SK-N-SH (cell line): ENCODE measurements around the gene TULP4. TPM values are rescaled to one million over a fixed set of nuclear protein-coding genes. Genes with fewer than 3 reads are reported as not detected.

ENCODE experiments used
- CTCF ChIA-PET: fragments of 300-600, 350-600 bp; formaldehyde crosslinking; extraction: SDS; loops from one replicate; lab custom pipeline; 2021; lab: Yijun Ruan, JAX
- POLR2A ChIA-PET: fragments of 350-600 bp; sonication (Branson Sonifier 250); formaldehyde crosslinking; extraction: SDS; loops from one replicate; lab custom pipeline; 2020; ENCODE audit warnings: antibody characterized with exemption, inconsistent platforms; lab: Yijun Ruan, JAX
- DNase-seq: peaks from one replicate; pipeline ENCODE4 v3.0.0; 2012
- H2AFZ ChIP-seq: fragments of 200-600 bp; sonication (generic); 2 replicates; pipeline ENCODE4 v1.8.1; 2016; ENCODE audit warnings: antibody characterized with exemption, mild to moderate bottlenecking, low read depth
- H3F3A ChIP-seq: fragments of 200-600 bp; sonication (generic); replicated peaks from 2 replicates; pipeline ENCODE3; 2016; ENCODE audit warnings: antibody characterized with exemption, mild to moderate bottlenecking; ENCODE audit not compliant: insufficient read depth
- H3K27ac ChIP-seq, 2 experiments: fragments of 200-500 bp in 1 of 2; fragments of 200-600 bp in 1 of 2; sonication (Bioruptor generic) in 1 of 2; sonication (generic), shearing (Covaris generic) in 1 of 2; 2 replicates each; pipeline versions ENCODE4 v1.5.1 to v1.6.1; 2014 to 2016; ENCODE audit warnings: low read depth in 2 of 2, inconsistent platforms in 1 of 2, low read length in 1 of 2, mild to moderate bottlenecking in 1 of 2, mixed read lengths in 1 of 2
- H3K27me3 ChIP-seq: fragments of 200-600 bp; sonication (generic), shearing (Covaris generic); 2 replicates; pipeline ENCODE4 v1.6.1; 2016; ENCODE audit warnings: mixed run types; ENCODE audit not compliant: insufficient read depth
- H3K36me3 ChIP-seq, 2 experiments: fragments of 200-500 bp in 1 of 2; fragments of 200-600 bp in 1 of 2; sonication (Bioruptor generic) in 1 of 2; sonication (generic) in 1 of 2; replicated peaks in 1 of 2; 2 replicates each; pipeline versions ENCODE3 to v1.5.1; 2014 to 2016; ENCODE audit warnings: low read length in 1 of 2, mild to moderate bottlenecking in 1 of 2; ENCODE audit not compliant: insufficient read depth in 2 of 2, control insufficient read depth in 1 of 2
- H3K4me1 ChIP-seq, 2 experiments: fragments of 200-500 bp in 1 of 2; fragments of 200-600 bp in 1 of 2; sonication (Bioruptor generic) in 1 of 2; sonication (generic), shearing (Covaris generic) in 1 of 2; 2 replicates each; pipeline versions ENCODE4 v1.5.1 to v1.6.1; 2014 to 2016; ENCODE audit warnings: low read depth in 1 of 2, low read length in 1 of 2, mixed run types in 1 of 2; ENCODE audit not compliant: insufficient read depth in 2 of 2, control insufficient read depth in 1 of 2
- H3K4me2 ChIP-seq: fragments of 200-600 bp; sonication (generic), shearing (Covaris generic); 2 replicates; pipeline ENCODE4 v1.6.1; 2017; ENCODE audit warnings: mixed run types
- H3K4me3 ChIP-seq, 2 experiments: fragments of 200-500 bp in 1 of 2; fragments of 200-600 bp in 1 of 2; sonication (Bioruptor generic) in 1 of 2; sonication (generic), shearing (Covaris generic) in 1 of 2; 2 replicates each; pipeline versions ENCODE4 v1.5.1 to v1.8.1; 2014 to 2016; ENCODE audit warnings: low read depth in 2 of 2, inconsistent platforms in 1 of 2, low read length in 1 of 2, mild to moderate bottlenecking in 1 of 2, mixed read lengths in 1 of 2, moderate library complexity in 1 of 2
- H3K79me2 ChIP-seq: fragments of 200-600 bp; sonication (generic); 2 replicates; pipeline ENCODE4 v1.8.1; 2017; ENCODE audit warnings: mild to moderate bottlenecking; ENCODE audit not compliant: insufficient read depth
- H3K9ac ChIP-seq: fragments of 200-600 bp; sonication (generic); 2 replicates; pipeline ENCODE4 v1.6.1; 2017; ENCODE audit warnings: mixed run types
- H3K9me2 ChIP-seq: fragments of 200-600 bp; sonication (generic); 2 replicates; pipeline ENCODE4 v1.6.1; 2017; ENCODE audit warnings: mixed run types
- H3K9me3 ChIP-seq: fragments of 200-600 bp; sonication (generic); 2 replicates; pipeline ENCODE4 v1.6.1; 2017; ENCODE audit warnings: mixed run types, mild to moderate bottlenecking, moderate library complexity
- H4K20me1 ChIP-seq: fragments of 200-600 bp; sonication (generic); 2 replicates; pipeline ENCODE4 v1.6.1; 2017; ENCODE audit warnings: mild to moderate bottlenecking, mixed run types; ENCODE audit not compliant: insufficient read depth
- FOSL2 ChIP-seq: IDR thresholded peaks from 2 replicates; pipeline ENCODE4 v1.4.0; 2012; ENCODE audit warnings: low read depth, mild to moderate bottlenecking, moderate library complexity, borderline replicate concordance
- FOXM1 ChIP-seq: IDR thresholded peaks from 2 replicates; pipeline ENCODE4 v1.4.0; 2012; ENCODE audit warnings: low read depth, mild to moderate bottlenecking
- NRF1 ChIP-seq: IDR thresholded peaks from 2 replicates; pipeline ENCODE4 v1.6.1; 2012; ENCODE audit warnings: low read depth, mild to moderate bottlenecking, low read length
- RAD21 ChIP-seq: IDR thresholded peaks from 2 replicates; pipeline ENCODE4 v1.6.1; 2012; ENCODE audit warnings: mild to moderate bottlenecking, low read length
- REST ChIP-seq: IDR thresholded peaks from 2 replicates; pipeline ENCODE4 v1.6.1; 2012; ENCODE audit warnings: mild to moderate bottlenecking, low read depth, low read length, moderate library complexity
- RXRA ChIP-seq: IDR thresholded peaks from 2 replicates; pipeline ENCODE4 v1.4.0; 2012; ENCODE audit warnings: low read depth, mild to moderate bottlenecking, borderline replicate concordance
- TEAD4 ChIP-seq: IDR thresholded peaks from 2 replicates; pipeline ENCODE4 v1.4.0; 2012; ENCODE audit warnings: mild to moderate bottlenecking, borderline replicate concordance; ENCODE audit not compliant: insufficient read depth
- ZBTB33 ChIP-seq: IDR thresholded peaks from 2 replicates; pipeline ENCODE4 v1.4.0; 2012; ENCODE audit warnings: low read depth, borderline replicate concordance
- WGBS: methylation state at CpG from one replicate; pipeline ENCODE4 v1.1.6; 2017; ENCODE audit warnings: low lambda C conversion rate; 5-methylcytosine and 5-hydroxymethylcytosine counted together
- polyA plus RNA-seq, 3 experiments: library from polyadenylated mRNA; depleted of rRNA; stranded (reverse); fragments of >200 nt; gene quantifications; 2 replicates each; pipeline ENCODE4 v1.2.3, GENCODE V29; 2012
- TF ChIP-seq, protein P1 (sequence below): IDR thresholded peaks from 2 replicates; pipeline ENCODE4; 2012

Gene TULP4
- polyA plus RNA-seq, 1 of the 3 experiments (the other 2 are of a cell fraction): 5.9 TPM

DNA sequence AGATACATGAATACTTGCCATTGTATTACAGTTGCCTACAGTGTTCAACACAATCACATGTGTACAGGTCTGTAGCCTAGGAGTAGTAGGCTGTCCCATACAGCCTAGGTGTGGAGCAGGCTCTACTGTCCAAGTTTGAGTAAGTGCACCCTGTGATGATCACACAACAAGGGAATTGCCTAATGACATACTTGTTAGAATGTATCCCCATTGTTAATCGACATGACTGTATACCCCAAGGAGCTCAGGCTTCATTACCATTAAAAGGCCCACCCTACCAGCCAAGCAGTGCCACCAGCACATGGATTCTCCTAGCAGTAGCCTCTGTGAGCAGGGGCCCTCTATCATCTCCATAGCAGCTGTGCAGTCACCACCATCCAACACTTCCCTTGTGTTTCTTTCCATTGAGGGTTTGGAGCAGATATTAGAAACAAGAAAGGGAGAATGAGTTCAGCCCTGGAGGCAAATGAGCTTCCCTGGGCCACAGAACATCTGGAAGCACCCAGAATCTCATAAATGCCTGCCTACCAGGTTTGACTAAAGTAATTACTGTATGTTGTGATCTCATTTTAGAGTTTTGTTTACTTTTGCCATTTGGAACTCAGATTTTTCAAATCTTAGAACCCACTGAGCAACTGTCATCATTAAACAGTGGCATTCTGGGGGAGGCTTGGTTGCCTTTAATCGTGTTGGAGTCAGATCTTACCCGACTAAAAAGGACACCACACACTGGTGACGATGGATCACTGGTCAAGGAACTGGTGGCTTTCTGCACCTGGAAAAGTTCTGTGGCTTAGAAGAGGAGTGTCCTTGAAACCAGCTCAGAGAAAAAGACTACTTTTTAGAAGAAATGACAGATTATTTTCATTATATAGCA is 104.9 kb downstream of the TULP4 start:
- peaks cover 13% of the 10 kb centered on the region; the same call in 1 of the 2 replicates for H3K9me3 ChIP-seq
- POLR2A ChIA-PET: no interaction called here
- WGBS: 65% methylated on average over 4 of the region's 4 CpGs

More for the DNA sequence above, 104.9 kb downstream of the TULP4 start:
- Histone ChIP-seq H3F3A (peaks cover 30% of the 10 kb centered on the region), H2AFZ (no peak overlapping the region), H3K27me3 (no peaks in the 10 kb centered on the region), H3K9ac (peak overlapping the region; percentile 35; the same call in 1 of the 2 replicates), H4K20me1 (no peaks in the 10 kb centered on the region), H3K36me3 (peaks cover 18 to 28% of the 10 kb centered on the region in 2 experiments), H3K79me2 (peaks cover 8% of the 10 kb centered on the region), H3K9me2 (no peaks in the 10 kb centered on the region), H3K4me2 (peak overlapping the region; percentile 72), H3K27ac (peak overlapping the region; percentile 58 to 82), H3K4me1 (peaks cover 16 to 25% of the 10 kb centered on the region in 2 experiments; a peak in 3 of 4 replicates), H3K4me3 (peak overlapping the region in 1 of 2 experiments; percentile 47; a peak in 2 of 4 replicates)
- TF ChIP-seq FOXM1 (no peak), FOSL2 (no peak), TEAD4 (no peak), RXRA (no peak), RAD21 (no peak), REST (no peak), ZBTB33 (no peak), NRF1 (no peak)
- TF ChIP-seq, protein P1, sequence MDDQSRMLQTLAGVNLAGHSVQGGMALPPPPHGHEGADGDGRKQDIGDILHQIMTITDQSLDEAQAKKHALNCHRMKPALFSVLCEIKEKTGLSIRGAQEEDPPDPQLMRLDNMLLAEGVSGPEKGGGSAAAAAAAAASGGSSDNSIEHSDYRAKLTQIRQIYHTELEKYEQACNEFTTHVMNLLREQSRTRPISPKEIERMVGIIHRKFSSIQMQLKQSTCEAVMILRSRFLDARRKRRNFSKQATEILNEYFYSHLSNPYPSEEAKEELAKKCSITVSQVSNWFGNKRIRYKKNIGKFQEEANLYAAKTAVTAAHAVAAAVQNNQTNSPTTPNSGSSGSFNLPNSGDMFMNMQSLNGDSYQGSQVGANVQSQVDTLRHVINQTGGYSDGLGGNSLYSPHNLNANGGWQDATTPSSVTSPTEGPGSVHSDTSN: no peak
- CTCF ChIA-PET: interaction anchor here (0.6 to 0.7 kb wide), 2 partner anchors 196 to 889 kb away, joined by 3 read pairs; no protein-coding TSS in a partner anchor
- no peak for DNase-seq
